Caco-2 (cell line): Measurements from ENCODE around the gene SETD1B. TPM values are rescaled to one million over a fixed set of nuclear protein-coding genes. Genes with fewer than 3 reads are reported as not detected.

ENCODE experiments used
- BruUV-seq: library from RNA; stranded (reverse); fragments of 400-500 nt; replicated peaks from 2 replicates; lab custom pipeline; 2021; lab: Mats Ljungman, UMichigan
- CTCF ChIA-PET: fragments of 300-600 bp; sonication (Branson Sonifier 250); formaldehyde crosslinking; loops from one replicate; lab custom pipeline; 2022; ENCODE audit warnings: antibody characterized with exemption; lab: Charles Lee
- POLR2A ChIA-PET: fragments of 300-600 bp; sonication (Branson Sonifier 250); formaldehyde crosslinking; loops from one replicate; lab custom pipeline; 2022; ENCODE audit warnings: antibody characterized with exemption; lab: Charles Lee
- DNase-seq, 2 experiments: peaks; one replicate each; pipeline versions ENCODE4 v3.0.0 to v3.0.0-alpha.2; 2020 to 2022
- H3K27me3 ChIP-seq: replicated peaks from 2 replicates; pipeline ENCODE4 v1.6.0; 2011; ENCODE audit warnings: low read length; ENCODE audit not compliant: control insufficient read depth, insufficient read depth
- H3K36me3 ChIP-seq: 2 replicates; pipeline ENCODE4 v1.5.1; 2011; ENCODE audit warnings: low read length; ENCODE audit not compliant: control insufficient read depth, insufficient read depth
- H3K4me1 ChIP-seq: fragments of 250-450 bp; sonication (Bioruptor Pico); 2 replicates; pipeline ENCODE4 v1.5.1; 2020; ENCODE audit warnings: mild to moderate bottlenecking
- H3K4me3 ChIP-seq: 2 replicates; pipeline ENCODE4 v1.5.1; 2011; ENCODE audit warnings: low read depth, mild to moderate bottlenecking, control low read depth, low read length
- H3K9me3 ChIP-seq: fragments of 250-450 bp; sonication (Bioruptor Pico); 2 replicates; pipeline ENCODE4 v1.5.1; 2020; ENCODE audit warnings: mild to moderate bottlenecking, moderate library complexity
- H3K27ac Mint-ChIP-seq: one replicate; pipeline ENCODE4 v1.8.0; 2022; ENCODE audit warnings: mixed read lengths; ENCODE audit not compliant: unreplicated experiment
- H3K27me3 Mint-ChIP-seq: one replicate; pipeline ENCODE4 v1.8.0; 2022; ENCODE audit warnings: mixed read lengths; ENCODE audit not compliant: insufficient read depth, unreplicated experiment
- H3K36me3 Mint-ChIP-seq: one replicate; pipeline ENCODE4 v1.8.0; 2022; ENCODE audit warnings: mild to moderate bottlenecking, mixed read lengths; ENCODE audit not compliant: insufficient read depth, unreplicated experiment
- H3K4me1 Mint-ChIP-seq: one replicate; pipeline ENCODE4 v1.8.0; 2022; ENCODE audit warnings: low read depth, mixed read lengths; ENCODE audit not compliant: unreplicated experiment
- H3K4me3 Mint-ChIP-seq: one replicate; pipeline ENCODE4 v1.8.0; 2022; ENCODE audit warnings: mild to moderate bottlenecking, moderate library complexity, mixed read lengths; ENCODE audit not compliant: unreplicated experiment
- H3K9me3 Mint-ChIP-seq: one replicate; pipeline ENCODE4 v1.8.0; 2022; ENCODE audit warnings: mixed read lengths; ENCODE audit not compliant: unreplicated experiment
- intact Hi-C: fragments of 100-400 bp; cut with micrococcal nuclease; formaldehyde crosslinking; loops from one replicate; pipeline ENCODE4 v1.10.0; 2022; ENCODE audit not compliant: unreplicated experiment
- total RNA-seq: library from RNA; stranded (reverse); gene quantifications from 2 replicates; pipeline ENCODE4 v1.2.3, GENCODE V29; 2022
- TF ChIP-seq, protein P1 (sequence below), 2 experiments: fragments of 200-600 bp in 1 of 2; IDR thresholded peaks; 1 replicate in 1 of 2; 2 replicates in 1 of 2; pipeline versions ENCODE4 v1.5.1 to v1.8.0; 2011 to 2022; ENCODE audit warnings: antibody characterized with exemption in 1 of 2, control low read depth in 1 of 2, inconsistent platforms in 1 of 2, low read depth in 1 of 2, low read length in 1 of 2, mild to moderate bottlenecking in 1 of 2, moderate library complexity in 1 of 2; ENCODE audit not compliant: insufficient read depth in 1 of 2, severe bottlenecking in 1 of 2, unreplicated experiment in 1 of 2

The SETD1B gene
- total RNA-seq, 1 experiment from 2014 or later, result 16.8 TPM

DNA sequence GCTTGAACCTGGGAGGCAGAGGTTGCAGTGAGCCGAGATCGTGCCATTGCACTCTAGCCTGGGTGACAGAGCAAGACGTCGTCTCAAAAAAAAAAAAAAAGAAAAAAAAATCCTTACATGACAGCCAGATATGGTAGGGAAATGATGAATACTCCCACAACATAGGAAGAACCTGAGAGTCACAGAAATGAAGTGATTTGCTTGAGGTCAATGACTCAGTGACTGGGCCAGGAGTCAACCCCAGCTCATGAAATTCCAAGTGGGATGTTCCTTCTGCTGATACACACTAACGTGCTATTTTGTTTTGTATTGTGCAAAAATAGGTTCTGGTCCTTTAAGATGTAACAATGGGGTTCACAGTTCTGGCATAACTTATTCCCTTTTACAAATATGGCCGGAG, 19.3 kb upstream of the SETD1B start:
- H3K9me3 ChIP-seq, result no peaks in the 10 kb centered on the region
- H3K36me3 ChIP-seq, result no peaks in the 10 kb centered on the region; the same call in 1 of the 2 replicates
- H3K27me3 Mint-ChIP-seq, result no peaks in the 10 kb centered on the region
- no peak overlapping the region for H3K27ac Mint-ChIP-seq
- H3K27me3 ChIP-seq, result no peaks in the 10 kb centered on the region
- ChIA-PET POLR2A (no interaction called here), CTCF (interaction anchor here (1.0 kb wide), 1 partner anchor 10 kb away, joined by 3 read pairs; no protein-coding TSS in a partner anchor)
- TF ChIP-seq, protein P1, sequence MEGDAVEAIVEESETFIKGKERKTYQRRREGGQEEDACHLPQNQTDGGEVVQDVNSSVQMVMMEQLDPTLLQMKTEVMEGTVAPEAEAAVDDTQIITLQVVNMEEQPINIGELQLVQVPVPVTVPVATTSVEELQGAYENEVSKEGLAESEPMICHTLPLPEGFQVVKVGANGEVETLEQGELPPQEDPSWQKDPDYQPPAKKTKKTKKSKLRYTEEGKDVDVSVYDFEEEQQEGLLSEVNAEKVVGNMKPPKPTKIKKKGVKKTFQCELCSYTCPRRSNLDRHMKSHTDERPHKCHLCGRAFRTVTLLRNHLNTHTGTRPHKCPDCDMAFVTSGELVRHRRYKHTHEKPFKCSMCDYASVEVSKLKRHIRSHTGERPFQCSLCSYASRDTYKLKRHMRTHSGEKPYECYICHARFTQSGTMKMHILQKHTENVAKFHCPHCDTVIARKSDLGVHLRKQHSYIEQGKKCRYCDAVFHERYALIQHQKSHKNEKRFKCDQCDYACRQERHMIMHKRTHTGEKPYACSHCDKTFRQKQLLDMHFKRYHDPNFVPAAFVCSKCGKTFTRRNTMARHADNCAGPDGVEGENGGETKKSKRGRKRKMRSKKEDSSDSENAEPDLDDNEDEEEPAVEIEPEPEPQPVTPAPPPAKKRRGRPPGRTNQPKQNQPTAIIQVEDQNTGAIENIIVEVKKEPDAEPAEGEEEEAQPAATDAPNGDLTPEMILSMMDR (IDR thresholded peaks at IDR 0.05; ENCODE audit: insufficient read depth in 1 of 2, low read depth in 1 of 2, low read length in 1 of 2, severe bottlenecking in 1 of 2, unreplicated experiment in 1 of 2), result no peak
- peaks cover 10% of the 10 kb centered on the region for H3K4me1 ChIP-seq
- no peak for DNase-seq
- no peak overlapping the region for H3K4me3 Mint-ChIP-seq
- H3K36me3 Mint-ChIP-seq, result peaks cover 40% of the 10 kb centered on the region
- no TSS peak for BruUV-seq
- peaks cover 24% of the 10 kb centered on the region for H3K4me1 Mint-ChIP-seq
- H3K9me3 Mint-ChIP-seq, result no peaks in the 10 kb centered on the region
- no peak overlapping the region for H3K4me3 ChIP-seq
- intact Hi-C loops, result no loop called here

DNA sequence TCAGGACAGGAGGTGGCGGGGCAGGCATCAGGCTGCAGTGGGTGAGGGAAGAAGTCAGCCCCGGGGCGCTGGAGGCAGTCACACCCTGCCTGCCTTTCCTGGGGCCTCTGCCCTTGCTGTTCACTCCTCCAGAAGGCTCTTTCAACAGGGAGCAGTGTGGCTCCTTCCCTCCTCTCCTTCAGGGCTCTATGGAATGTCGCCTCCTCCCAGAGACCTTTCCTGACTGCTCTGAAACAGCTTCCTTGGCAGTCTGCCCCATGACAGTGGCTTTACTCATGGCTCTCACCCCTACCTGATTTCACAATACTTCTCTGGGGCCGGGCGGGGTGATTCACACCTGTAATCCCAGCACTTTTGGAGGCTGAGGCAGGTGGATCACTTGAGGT, 17.4 kb upstream of the SETD1B start:
- no peak overlapping the region for H3K4me3 Mint-ChIP-seq
- H3K27me3 ChIP-seq, result no peaks in the 10 kb centered on the region
- no peak overlapping the region for H3K4me3 ChIP-seq
- peaks cover 46% of the 10 kb centered on the region for H3K36me3 Mint-ChIP-seq
- POLR2A ChIA-PET, result no interaction called here
- H3K4me1 ChIP-seq, result peaks cover 14% of the 10 kb centered on the region
- peaks cover 27% of the 10 kb centered on the region for H3K4me1 Mint-ChIP-seq
- TF ChIP-seq, protein P1 (IDR thresholded peaks at IDR 0.05; ENCODE audit: insufficient read depth in 1 of 2, low read depth in 1 of 2, low read length in 1 of 2, severe bottlenecking in 1 of 2, unreplicated experiment in 1 of 2), result no peak
- no TSS peak for BruUV-seq
- intact Hi-C loops, result no loop called here
- no peaks in the 10 kb centered on the region for H3K9me3 ChIP-seq
- H3K27ac Mint-ChIP-seq, result peak overlapping the region; percentile 76
- CTCF ChIA-PET, result no interaction called here
- DNase-seq, result peak; percentile 45 to 73
- H3K27me3 Mint-ChIP-seq, result no peaks in the 10 kb centered on the region
- H3K36me3 ChIP-seq, result no peaks in the 10 kb centered on the region; the same call in 1 of the 2 replicates
- no peaks in the 10 kb centered on the region for H3K9me3 Mint-ChIP-seq

DNA sequence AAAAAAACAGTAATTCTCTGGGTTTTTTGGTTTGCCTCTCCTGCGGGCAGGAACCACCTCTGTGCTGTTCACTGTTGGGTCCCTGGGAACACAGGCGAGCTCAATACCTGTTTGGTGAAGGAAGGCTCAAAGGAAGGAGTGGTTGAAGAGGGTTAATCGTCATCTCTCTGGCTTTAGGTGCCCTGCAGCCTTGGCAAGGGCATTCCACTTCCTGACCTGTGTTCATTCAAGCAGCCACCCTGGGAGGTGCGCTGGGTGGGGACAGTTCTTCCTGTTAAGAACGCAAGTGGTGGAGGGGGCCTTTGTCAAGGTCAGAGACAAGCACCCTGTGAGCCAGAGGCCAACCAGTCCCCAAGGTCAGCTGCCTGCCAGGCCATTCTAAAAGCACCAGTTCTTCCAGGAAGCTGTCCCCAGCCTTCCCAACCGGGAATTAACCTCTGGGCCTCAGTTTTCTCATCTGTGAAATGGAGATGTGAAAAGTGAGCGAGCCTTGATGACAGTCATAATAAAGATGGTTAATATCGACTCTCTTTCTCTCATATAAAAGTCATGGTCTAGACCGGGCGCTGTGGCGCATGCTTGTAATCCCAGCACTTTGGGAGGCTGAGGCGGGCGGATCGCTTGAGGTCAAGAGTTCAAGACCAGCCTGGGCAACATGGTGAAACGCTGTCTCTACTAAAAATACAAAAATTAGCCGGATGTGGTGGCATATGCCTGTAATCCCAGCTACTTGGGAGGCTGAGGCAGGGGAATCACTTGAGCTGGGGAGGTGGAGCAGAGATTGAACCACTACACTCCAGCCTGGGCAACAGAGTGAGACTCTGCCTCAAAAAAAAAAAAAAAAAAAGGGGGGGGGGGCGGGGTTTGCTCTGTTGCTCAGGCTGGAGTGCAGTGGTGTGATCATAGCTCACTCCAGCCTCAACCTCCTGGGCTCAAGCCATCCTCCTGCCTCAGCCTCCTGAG, 16.5 kb upstream of the SETD1B start:
- no peak for DNase-seq
- peaks cover 23% of the 10 kb centered on the region for H3K4me1 ChIP-seq
- intact Hi-C loops, result no loop called here
- no TSS peak for BruUV-seq
- ChIA-PET CTCF (interaction anchor here (0.6 to 0.7 kb wide), 2 partner anchors 9 to 612 kb away, joined by 3 to 5 read pairs; no protein-coding TSS in a partner anchor), POLR2A (interaction anchor here (0.6 kb wide), 1 partner anchor 21 kb away, joined by 6 read pairs; no protein-coding TSS in a partner anchor)
- no peaks in the 10 kb centered on the region for H3K9me3 Mint-ChIP-seq
- peaks cover 46% of the 10 kb centered on the region for H3K36me3 Mint-ChIP-seq
- H3K9me3 ChIP-seq, result no peaks in the 10 kb centered on the region
- H3K4me3 Mint-ChIP-seq, result no peak overlapping the region
- no peak overlapping the region for H3K27ac Mint-ChIP-seq
- H3K36me3 ChIP-seq, result no peaks in the 10 kb centered on the region; the same call in 1 of the 2 replicates
- H3K4me3 ChIP-seq, result no peak overlapping the region
- H3K4me1 Mint-ChIP-seq, result peaks cover 24% of the 10 kb centered on the region
- H3K27me3 Mint-ChIP-seq, result no peaks in the 10 kb centered on the region
- TF ChIP-seq, protein P1 (IDR thresholded peaks at IDR 0.05; ENCODE audit: insufficient read depth in 1 of 2, low read depth in 1 of 2, low read length in 1 of 2, severe bottlenecking in 1 of 2, unreplicated experiment in 1 of 2), result no peak
- H3K27me3 ChIP-seq, result no peaks in the 10 kb centered on the region
